Measurements from ENCODE around the gene ZSWIM6. TPM values are rescaled to one million over a fixed set of nuclear protein-coding genes. Genes with fewer than 3 reads are reported as not detected.

Gene ZSWIM6
- total and polyA plus RNA-seq, 3 experiments from 2014 or later = 0.64 to 6.0 (median 5.9) TPM

- Mint-ChIP-seq H3K27me3 (no peaks in the 10 kb centered on the region), H3K4me1 (peaks cover 3 to 15% (median 8%) of the 10 kb centered on the region in 3 donors), H3K9me3 (peaks cover 18 to 37% (median 33%) of the 10 kb centered on the region in 5 donors), H3K4me3 (no peak overlapping the region), H3K27ac (no peak overlapping the region), H3K36me3 (peaks cover 7 to 38% (median 7%) of the 10 kb centered on the region in 3 donors)
- POLR2A ChIA-PET = no interaction called here
- no peak overlapping the region for H3K4me3 ChIP-seq (ENCODE audit: low read length)
- CTCF ChIA-PET = no interaction called here
- no peaks in the 10 kb centered on the region for H3K4me1 ChIP-seq (ENCODE audit: insufficient read depth, low read length)
- no peak overlapping the region for H3K27ac ChIP-seq (ENCODE audit: low read depth, low read length)
- H3K36me3 ChIP-seq (ENCODE audit: insufficient read depth, low read length) = no peaks in the 10 kb centered on the region
- H3K9me3 ChIP-seq (ENCODE audit: low read length) = peaks cover 11% of the 10 kb centered on the region
- DNase-seq = no peak
- no peaks in the 10 kb centered on the region for H3K27me3 ChIP-seq (ENCODE audit: insufficient read depth, low read length, poor library complexity, severe bottlenecking)
Measured at GRCh38 chr5:61440086-61440485, 108.0 kb downstream of the ZSWIM6 start.

- Mint-ChIP-seq H3K4me1 (peaks cover 4 to 20% (median 11%) of the 10 kb centered on the region in 3 donors), H3K27ac (no peak overlapping the region), H3K4me3 (no peak overlapping the region), H3K36me3 (peaks cover 7 to 43% (median 10%) of the 10 kb centered on the region in 3 donors), H3K9me3 (peaks cover 18 to 40% (median 35%) of the 10 kb centered on the region in 5 donors), H3K27me3 (no peaks in the 10 kb centered on the region)
- H3K4me3 ChIP-seq (ENCODE audit: low read length) = no peak overlapping the region
- no peaks in the 10 kb centered on the region for H3K4me1 ChIP-seq (ENCODE audit: insufficient read depth, low read length)
- peaks cover 11% of the 10 kb centered on the region for H3K9me3 ChIP-seq (ENCODE audit: low read length)
- H3K27ac ChIP-seq (ENCODE audit: low read depth, low read length) = no peak overlapping the region
- no peak for DNase-seq
- no peaks in the 10 kb centered on the region for H3K27me3 ChIP-seq (ENCODE audit: insufficient read depth, low read length, poor library complexity, severe bottlenecking)
- ChIA-PET CTCF (no interaction called here), POLR2A (no interaction called here)
- H3K36me3 ChIP-seq (ENCODE audit: insufficient read depth, low read length) = no peaks in the 10 kb centered on the region
Measured at GRCh38 chr5:61440596-61440995, 108.5 kb downstream of the ZSWIM6 start.

GRCh38 chr5:61441742-61442141 lies 109.7 kb downstream of the ZSWIM6 start:
- H3K4me3 Mint-ChIP-seq = no peak overlapping the region
- ChIA-PET CTCF (no interaction called here), POLR2A (no interaction called here)
- H3K4me1 Mint-ChIP-seq = peaks cover 2 to 15% (median 8%) of the 10 kb centered on the region in 3 donors
- no peaks in the 10 kb centered on the region for H3K27me3 Mint-ChIP-seq
- H3K4me3 ChIP-seq (ENCODE audit: low read length) = no peak overlapping the region
- no peak for DNase-seq
- peaks cover 11% of the 10 kb centered on the region for H3K9me3 ChIP-seq (ENCODE audit: low read length)
- H3K36me3 ChIP-seq (ENCODE audit: insufficient read depth, low read length) = no peaks in the 10 kb centered on the region
- H3K4me1 ChIP-seq (ENCODE audit: insufficient read depth, low read length) = no peaks in the 10 kb centered on the region
- no peak overlapping the region for H3K27ac Mint-ChIP-seq
- H3K27ac ChIP-seq (ENCODE audit: low read depth, low read length) = no peak overlapping the region
- H3K27me3 ChIP-seq (ENCODE audit: insufficient read depth, low read length, poor library complexity, severe bottlenecking) = no peaks in the 10 kb centered on the region
- peaks cover 18 to 48% (median 39%) of the 10 kb centered on the region in 5 donors for H3K9me3 Mint-ChIP-seq
- H3K36me3 Mint-ChIP-seq = peaks cover 5 to 51% (median 14%) of the 10 kb centered on the region in 3 donors

- Histone ChIP-seq H3K27me3 (ENCODE audit: insufficient read depth, low read length, poor library complexity, severe bottlenecking) (no peaks in the 10 kb centered on the region), H3K4me1 (ENCODE audit: insufficient read depth, low read length) (no peaks in the 10 kb centered on the region), H3K27ac (ENCODE audit: low read depth, low read length) (no peak overlapping the region), H3K4me3 (ENCODE audit: low read length) (no peak overlapping the region), H3K9me3 (ENCODE audit: low read length) (peaks cover 8% of the 10 kb centered on the region), H3K36me3 (ENCODE audit: insufficient read depth, low read length) (no peaks in the 10 kb centered on the region)
- CTCF ChIA-PET = no interaction called here
- no peaks in the 10 kb centered on the region for H3K27me3 Mint-ChIP-seq
- peaks cover 17 to 40% (median 25%) of the 10 kb centered on the region in 5 donors for H3K9me3 Mint-ChIP-seq
- H3K4me1 Mint-ChIP-seq = peaks cover 8 to 12% (median 10%) of the 10 kb centered on the region in 3 donors
- POLR2A ChIA-PET = no interaction called here
- no peak for DNase-seq
- H3K27ac Mint-ChIP-seq = no peak overlapping the region
- no peak overlapping the region for H3K4me3 Mint-ChIP-seq
- peaks cover 11 to 44% (median 18%) of the 10 kb centered on the region in 3 donors for H3K36me3 Mint-ChIP-seq
Measured at GRCh38 chr5:61447780-61448495, 115.9 kb downstream of the ZSWIM6 start.

GRCh38 chr5:61449804-61450492 lies 117.9 kb downstream of the ZSWIM6 start:
- Histone ChIP-seq H3K27ac (ENCODE audit: low read depth, low read length) (no peak overlapping the region), H3K9me3 (ENCODE audit: low read length) (peaks cover 8% of the 10 kb centered on the region), H3K36me3 (ENCODE audit: insufficient read depth, low read length) (no peaks in the 10 kb centered on the region), H3K4me1 (ENCODE audit: insufficient read depth, low read length) (no peaks in the 10 kb centered on the region), H3K4me3 (ENCODE audit: low read length) (no peak overlapping the region), H3K27me3 (ENCODE audit: insufficient read depth, low read length, poor library complexity, severe bottlenecking) (no peaks in the 10 kb centered on the region)
- DNase-seq = no peak
- POLR2A ChIA-PET = no interaction called here
- CTCF ChIA-PET = no interaction called here
- no peak overlapping the region for H3K27ac Mint-ChIP-seq
- H3K4me3 Mint-ChIP-seq = no peak overlapping the region
- peaks cover 11 to 38% (median 17%) of the 10 kb centered on the region in 3 donors for H3K36me3 Mint-ChIP-seq
- H3K27me3 Mint-ChIP-seq = no peaks in the 10 kb centered on the region
- H3K4me1 Mint-ChIP-seq = peaks cover 8 to 12% (median 9%) of the 10 kb centered on the region in 3 donors
- H3K9me3 Mint-ChIP-seq = peaks cover 17 to 34% (median 23%) of the 10 kb centered on the region in 5 donors

- POLR2A ChIA-PET = no interaction called here
- peaks cover 17 to 31% (median 23%) of the 10 kb centered on the region in 5 donors for H3K9me3 Mint-ChIP-seq
- Histone ChIP-seq H3K27me3 (ENCODE audit: insufficient read depth, low read length, poor library complexity, severe bottlenecking) (no peaks in the 10 kb centered on the region), H3K4me1 (ENCODE audit: insufficient read depth, low read length) (no peaks in the 10 kb centered on the region), H3K27ac (ENCODE audit: low read depth, low read length) (no peak overlapping the region), H3K4me3 (ENCODE audit: low read length) (no peak overlapping the region), H3K36me3 (ENCODE audit: insufficient read depth, low read length) (no peaks in the 10 kb centered on the region), H3K9me3 (ENCODE audit: low read length) (peaks cover 8% of the 10 kb centered on the region)
- no peak overlapping the region for H3K27ac Mint-ChIP-seq
- no peaks in the 10 kb centered on the region for H3K27me3 Mint-ChIP-seq
- H3K4me1 Mint-ChIP-seq = peaks cover 3 to 14% (median 7%) of the 10 kb centered on the region in 3 donors
- H3K36me3 Mint-ChIP-seq = peaks cover 11 to 31% (median 12%) of the 10 kb centered on the region in 3 donors
- no peak for DNase-seq
- CTCF ChIA-PET = no interaction called here
- H3K4me3 Mint-ChIP-seq = no peak overlapping the region
Measured at GRCh38 chr5:61450493-61451279, 118.6 kb downstream of the ZSWIM6 start.

- ChIA-PET POLR2A (no interaction called here), CTCF (no interaction called here)
- Histone ChIP-seq H3K4me3 (ENCODE audit: low read length) (no peak overlapping the region), H3K9me3 (ENCODE audit: low read length) (no peaks in the 10 kb centered on the region), H3K27me3 (ENCODE audit: insufficient read depth, low read length, poor library complexity, severe bottlenecking) (no peaks in the 10 kb centered on the region), H3K4me1 (ENCODE audit: insufficient read depth, low read length) (no peaks in the 10 kb centered on the region), H3K36me3 (ENCODE audit: insufficient read depth, low read length) (no peaks in the 10 kb centered on the region), H3K27ac (ENCODE audit: low read depth, low read length) (no peak overlapping the region)
- Mint-ChIP-seq H3K36me3 (peaks cover 0 to 2% (median 0%) of the 10 kb centered on the region in 3 donors), H3K4me3 (no peak overlapping the region), H3K9me3 (no peaks in the 10 kb centered on the region), H3K4me1 (peaks cover 13 to 19% (median 14%) of the 10 kb centered on the region in 3 donors), H3K27me3 (no peaks in the 10 kb centered on the region), H3K27ac (peak overlapping the region in 1 of 8 donors; percentile 77)
- DNase-seq = no peak
Measured at GRCh38 chr5:61455179-61456006, 123.3 kb downstream of the ZSWIM6 start.

Data from CD8-positive, alpha-beta memory T cell (primary cell).